ENCODE data around the gene CCDC9B. TPM values are rescaled to one million over a fixed set of nuclear protein-coding genes. Genes with fewer than 3 reads are reported as not detected.

The CCDC9B gene
- total RNA-seq, 6 donors from 2014 or later: 15.5 to 140 (median 68.1) TPM

- peak overlapping the region in 3 of 4 donors; percentile 26 to 95 (median 93) for H3K27ac ChIP-seq
Observed at GRCh38 chr15:40331637-40332036, 9.1 kb downstream of the CCDC9B start.

GRCh38 chr15:40331026-40331425 is 9.7 kb downstream of the CCDC9B start:
- H3K9me3 ChIP-seq: no peaks in the 10 kb centered on the region
- DNase-seq (no peak), ATAC-seq (ENCODE audit: low FRiP score in 2 of 2) (no peak)
- H3K36me3 ChIP-seq: peaks cover 0 to 9% (median 3%) of the 10 kb centered on the region in 4 donors
- no peaks in the 10 kb centered on the region for H3K27me3 ChIP-seq
- no peak for TF ChIP-seq POLR2AphosphoS5 (IDR thresholded peaks at IDR 0.05)
- no peak for TF ChIP-seq POLR2A (IDR thresholded peaks at IDR 0.05)
- no peak for TF ChIP-seq EP300 (IDR thresholded peaks at IDR 0.05)
- no peak for TF ChIP-seq CTCF (IDR thresholded peaks at IDR 0.05)
- H3K27ac ChIP-seq: peak overlapping the region; percentile 26 to 67 (median 47)
- no peak overlapping the region for H3K4me3 ChIP-seq
- H3K4me1 ChIP-seq: peaks cover 54 to 95% (median 63%) of the 10 kb centered on the region in 4 donors
- 88 to 93% methylated on average over 7 of the region's 7 CpGs for WGBS, 2 donors

More at GRCh38 chr15:40331637-40332036, 9.1 kb downstream of the CCDC9B start:
- H3K4me3 ChIP-seq: no peak overlapping the region
- TF ChIP-seq POLR2A (IDR thresholded peaks at IDR 0.05): no peak
- no peak for TF ChIP-seq CTCF (IDR thresholded peaks at IDR 0.05)
- TF ChIP-seq POLR2AphosphoS5 (IDR thresholded peaks at IDR 0.05): no peak
- no peak for TF ChIP-seq EP300 (IDR thresholded peaks at IDR 0.05)
- peaks cover 60 to 96% (median 65%) of the 10 kb centered on the region in 4 donors for H3K4me1 ChIP-seq
- no peaks in the 10 kb centered on the region for H3K27me3 ChIP-seq
- DNase-seq (no peak), ATAC-seq (ENCODE audit: low FRiP score in 2 of 2) (no peak)
- WGBS, 2 donors: 96% methylated on average over 7 of the region's 7 CpGs
- H3K36me3 ChIP-seq: peaks cover 0 to 16% (median 5%) of the 10 kb centered on the region in 4 donors
- no peaks in the 10 kb centered on the region for H3K9me3 ChIP-seq

GRCh38 chr15:40330368-40330836 is 10.3 kb downstream of the CCDC9B start:
- Histone ChIP-seq H3K9me3 (no peaks in the 10 kb centered on the region), H3K27ac (peak overlapping the region; percentile 26 to 67 (median 47)), H3K4me1 (peaks cover 54 to 95% (median 62%) of the 10 kb centered on the region in 4 donors), H3K36me3 (peaks cover 0 to 6% (median 2%) of the 10 kb centered on the region in 4 donors), H3K27me3 (no peaks in the 10 kb centered on the region), H3K4me3 (no peak overlapping the region)
- peak; percentile 37 to 84 for ATAC-seq (ENCODE audit: low FRiP score in 2 of 2)
- DNase-seq: peak in 1 of 2 donors; percentile 96
- TF ChIP-seq POLR2AphosphoS5 (IDR thresholded peaks at IDR 0.05): peak; percentile 50 to 75
- no peak for TF ChIP-seq CTCF (IDR thresholded peaks at IDR 0.05)
- TF ChIP-seq POLR2A (IDR thresholded peaks at IDR 0.05): peak in 1 of 4 donors; percentile 60
- TF ChIP-seq EP300 (IDR thresholded peaks at IDR 0.05): peak in 1 of 4 donors; percentile 26
- 34 to 70% methylated on average over 5 of the region's 5 CpGs for WGBS, 2 donors

- H3K4me1 ChIP-seq: peaks cover 54 to 95% (median 62%) of the 10 kb centered on the region in 4 donors
- no peak for ATAC-seq (ENCODE audit: low FRiP score in 2 of 2)
- peak overlapping the region; percentile 26 to 67 (median 47) for H3K27ac ChIP-seq
- TF ChIP-seq POLR2AphosphoS5 (IDR thresholded peaks at IDR 0.05) (no peak), CTCF (IDR thresholded peaks at IDR 0.05) (no peak), POLR2A (IDR thresholded peaks at IDR 0.05) (no peak), EP300 (IDR thresholded peaks at IDR 0.05) (no peak)
- no peak for DNase-seq
- 83 to 87% methylated on average over 7 of the region's 7 CpGs for WGBS, 2 donors
- H3K9me3 ChIP-seq: no peaks in the 10 kb centered on the region
- H3K4me3 ChIP-seq: no peak overlapping the region
- no peaks in the 10 kb centered on the region for H3K36me3 ChIP-seq
- H3K27me3 ChIP-seq: no peaks in the 10 kb centered on the region
Observed at GRCh38 chr15:40329804-40330203, 10.9 kb downstream of the CCDC9B start.

- no peaks in the 10 kb centered on the region for H3K9me3 ChIP-seq
- no peak overlapping the region for H3K27ac ChIP-seq
- H3K4me1 ChIP-seq: peaks cover 47 to 91% (median 58%) of the 10 kb centered on the region in 4 donors
- no peak for DNase-seq
- H3K4me3 ChIP-seq: no peak overlapping the region
- no peaks in the 10 kb centered on the region for H3K27me3 ChIP-seq
- H3K36me3 ChIP-seq: no peaks in the 10 kb centered on the region
- TF ChIP-seq CTCF (IDR thresholded peaks at IDR 0.05) (no peak), POLR2A (IDR thresholded peaks at IDR 0.05) (no peak), POLR2AphosphoS5 (IDR thresholded peaks at IDR 0.05) (no peak), EP300 (IDR thresholded peaks at IDR 0.05) (no peak)
- no peak for ATAC-seq (ENCODE audit: low FRiP score in 2 of 2)
- WGBS, 2 donors: 72 to 78% methylated on average over 5 of the region's 5 CpGs
Observed at GRCh38 chr15:40328751-40329150, 12.0 kb downstream of the CCDC9B start.

Measured in upper lobe of left lung (tissue), 6 donors.